HG03108 (cell line): ENCODE data around the gene DCXR.
A peak's percentile ranks its signal among the peaks of the same experiment; 100 is the strongest.

Experiments used
- ATAC-seq: cut with Tn5 transposase; IDR thresholded peaks from one replicate; pipeline ENCODE4 v1.9.1; 2021; ENCODE audit warnings: moderate library complexity; ENCODE audit not compliant: unreplicated experiment

DCXR gene

GRCh38 chr17:82037092-82037888 is at the start of gene DCXR:
Gene DCXR, minus strand, starts transcription at chr17:82037697. Its CDS starts 15 bp downstream, at chr17:82037682.
- peak; percentile 89 for ATAC-seq

GRCh38 chr17:82085931-82086764 is 48.7 kb upstream of the DCXR start:
- ATAC-seq, result no peak

GRCh38 chr17:82085031-82085861 is 47.7 kb upstream of the DCXR start:
- no peak for ATAC-seq

- ATAC-seq, result no peak
Observed at GRCh38 chr17:82084373-82085030, 47.0 kb upstream of the DCXR start.

GRCh38 chr17:82083533-82084359 is 46.2 kb upstream of the DCXR start:
- no peak for ATAC-seq

GRCh38 chr17:82083009-82083408 is 45.5 kb upstream of the DCXR start:
- ATAC-seq, result no peak

- no peak for ATAC-seq
Observed at GRCh38 chr17:82082456-82082855, 45.0 kb upstream of the DCXR start.

GRCh38 chr17:82081966-82082365 is 44.5 kb upstream of the DCXR start:
- ATAC-seq, result no peak

- no peak for ATAC-seq
Observed at GRCh38 chr17:82081546-82081945, 44.0 kb upstream of the DCXR start.

GRCh38 chr17:82080789-82081464 is 43.4 kb upstream of the DCXR start:
- ATAC-seq, result no peak

- ATAC-seq, result no peak
Observed at GRCh38 chr17:82080048-82080788, 42.7 kb upstream of the DCXR start.

- no peak for ATAC-seq
Observed at GRCh38 chr17:82079001-82079677, 41.6 kb upstream of the DCXR start.

GRCh38 chr17:82078433-82078832 is 40.9 kb upstream of the DCXR start:
- ATAC-seq, result no peak

- no peak for ATAC-seq
Observed at GRCh38 chr17:82077617-82078358, 40.3 kb upstream of the DCXR start.

- ATAC-seq, result no peak
Observed at GRCh38 chr17:82076785-82077591, 39.5 kb upstream of the DCXR start.

- ATAC-seq, result no peak
Observed at GRCh38 chr17:82076018-82076784, 38.7 kb upstream of the DCXR start.
